Measurements from ENCODE around the gene UGT3A2.

UGT3A2 gene

DNA sequence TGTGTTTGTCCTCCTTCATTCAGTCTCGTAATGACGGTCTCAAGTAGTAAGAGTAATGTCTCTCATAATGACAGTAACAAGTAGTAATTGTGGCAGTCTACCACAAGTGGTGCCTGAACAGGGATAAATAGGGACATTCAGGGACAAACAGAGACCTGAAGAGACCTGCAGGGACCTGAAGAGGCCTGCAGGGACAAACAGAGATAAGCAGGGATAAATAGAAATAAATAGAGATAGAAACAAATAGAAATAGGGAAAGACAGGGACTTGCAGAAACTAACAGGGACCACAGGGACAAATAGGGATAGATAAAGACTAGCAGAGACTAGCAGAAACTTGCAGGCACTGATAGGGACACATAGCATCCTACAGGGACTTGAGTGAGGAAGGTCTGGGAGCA lies 7.9 kb downstream of the UGT3A2 start:
- no peak overlapping the region for H3K27ac Mint-ChIP-seq
- no peak for TF ChIP-seq CTCF (IDR thresholded peaks at IDR 0.05)
- no peaks in the 10 kb centered on the region for H3K36me3 Mint-ChIP-seq (ENCODE audit: low read depth)

GRCh38 chr5:36057386-36057785 lies 9.3 kb downstream of the UGT3A2 start:
- Mint-ChIP-seq H3K27ac (no peak overlapping the region), H3K4me1 (peaks cover 4% of the 10 kb centered on the region), H3K4me3 (no peak overlapping the region), H3K36me3 (ENCODE audit: low read depth) (no peaks in the 10 kb centered on the region), H3K9me3 (no peaks in the 10 kb centered on the region), H3K27me3 (ENCODE audit: low read depth, poor library complexity) (peaks cover 10% of the 10 kb centered on the region)
- DNase-seq: no peak
- no peak for TF ChIP-seq CTCF (IDR thresholded peaks at IDR 0.05)

More for the DNA sequence above, 7.9 kb downstream of the UGT3A2 start:
- peaks cover 7% of the 10 kb centered on the region for H3K27me3 Mint-ChIP-seq (ENCODE audit: low read depth, poor library complexity)
- no peak overlapping the region for H3K4me3 Mint-ChIP-seq
- H3K4me1 Mint-ChIP-seq: peaks cover 4% of the 10 kb centered on the region
- no peaks in the 10 kb centered on the region for H3K9me3 Mint-ChIP-seq
- DNase-seq: no peak

- Mint-ChIP-seq H3K27me3 (ENCODE audit: low read depth, poor library complexity) (peaks cover 10% of the 10 kb centered on the region), H3K36me3 (ENCODE audit: low read depth) (no peaks in the 10 kb centered on the region), H3K4me3 (no peak overlapping the region), H3K4me1 (peaks cover 4% of the 10 kb centered on the region), H3K27ac (no peak overlapping the region), H3K9me3 (no peaks in the 10 kb centered on the region)
- no peak for DNase-seq
- no peak for TF ChIP-seq CTCF (IDR thresholded peaks at IDR 0.05)
These were observed 10.3 kb downstream of the UGT3A2 start for GRCh38 chr5:36056422-36056821.

DNA sequence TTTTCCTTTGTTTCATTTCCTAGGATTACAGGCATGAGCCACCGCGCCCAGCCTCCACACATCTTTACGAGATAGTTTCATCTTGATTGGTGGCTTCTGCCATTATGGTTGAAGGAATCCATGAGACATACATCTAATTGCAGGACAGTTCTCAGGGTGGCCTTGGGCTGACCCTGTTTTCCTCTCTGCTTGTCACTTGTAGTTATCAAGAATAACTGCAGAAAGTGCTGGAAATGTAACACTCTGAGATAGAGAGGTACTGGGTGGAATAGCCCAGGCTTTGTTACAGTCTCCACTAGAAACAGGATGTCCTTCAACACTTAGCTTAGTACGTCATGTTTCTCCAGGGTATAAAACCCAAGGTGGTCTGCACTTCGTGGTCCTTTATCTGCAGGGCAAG lies 10.7 kb downstream of the UGT3A2 start:
- Mint-ChIP-seq H3K9me3 (no peaks in the 10 kb centered on the region), H3K36me3 (ENCODE audit: low read depth) (no peaks in the 10 kb centered on the region), H3K4me3 (no peak overlapping the region), H3K4me1 (peaks cover 4% of the 10 kb centered on the region), H3K27ac (no peak overlapping the region), H3K27me3 (ENCODE audit: low read depth, poor library complexity) (peaks cover 10% of the 10 kb centered on the region)
- no peak for TF ChIP-seq CTCF (IDR thresholded peaks at IDR 0.05)
- no peak for DNase-seq

- Mint-ChIP-seq H3K36me3 (ENCODE audit: low read depth) (no peaks in the 10 kb centered on the region), H3K27ac (no peak overlapping the region), H3K4me1 (no peaks in the 10 kb centered on the region), H3K27me3 (ENCODE audit: low read depth, poor library complexity) (peaks cover 10% of the 10 kb centered on the region), H3K4me3 (no peak overlapping the region), H3K9me3 (no peaks in the 10 kb centered on the region)
- TF ChIP-seq CTCF (IDR thresholded peaks at IDR 0.05): no peak
- no peak for DNase-seq
These were observed 12.0 kb downstream of the UGT3A2 start for GRCh38 chr5:36054647-36055046.

DNA sequence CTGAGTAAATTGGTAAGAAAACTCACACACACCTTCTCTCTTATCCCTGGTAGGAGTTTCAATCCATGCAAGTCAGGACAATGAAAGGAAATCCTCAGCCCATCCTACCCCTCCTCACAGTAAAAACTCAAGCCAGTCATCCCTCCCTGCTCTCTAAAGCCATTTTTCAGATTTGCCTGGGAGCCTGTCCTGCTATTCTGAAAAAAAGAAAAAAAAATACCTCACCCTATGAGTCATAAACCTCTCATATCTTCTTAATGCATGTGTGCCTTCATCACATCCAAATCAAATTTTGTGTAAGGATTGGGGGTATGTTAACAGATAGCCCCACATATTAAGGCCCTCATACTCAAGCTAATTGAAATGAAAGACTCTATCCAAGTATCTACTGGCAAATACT lies 14.1 kb downstream of the UGT3A2 start:
- TF ChIP-seq CTCF (IDR thresholded peaks at IDR 0.05): no peak
- Mint-ChIP-seq H3K9me3 (no peaks in the 10 kb centered on the region), H3K4me1 (no peaks in the 10 kb centered on the region), H3K27me3 (ENCODE audit: low read depth, poor library complexity) (peaks cover 10% of the 10 kb centered on the region), H3K4me3 (no peak overlapping the region), H3K27ac (no peak overlapping the region), H3K36me3 (ENCODE audit: low read depth) (no peaks in the 10 kb centered on the region)
- no peak for DNase-seq

All from nephron progenitor cell (in vitro differentiated cells).